Heart left ventricle (tissue), 16 donors: ENCODE data around the gene ZBTB24. TPM values are rescaled to one million over a fixed set of nuclear protein-coding genes. Genes with fewer than 3 reads are reported as not detected.

Experiments used
- ATAC-seq, 4 donors: fragments of 200-7000 bp; cut with Tn5 transposase; one replicate each; pipeline ENCODE4 v1.9.1; 2020 to 2022; ENCODE audit warnings: moderate library complexity in 4 of 4, mild to moderate bottlenecking in 3 of 4, moderate number of reproducible peaks in 1 of 4
- DNase-seq, 5 donors: peaks; one replicate each; pipeline ENCODE4 v3.0.0-alpha.2; 2020
- H3K27ac ChIP-seq, 12 donors: fragments of 200-600 bp; sonication (generic) in 4 of 12; one replicate each; pipeline versions ENCODE4 v1.5.0 to v1.8.0; 2016 to 2022; ENCODE audit warnings: mild to moderate bottlenecking in 2 of 12
- H3K27me3 ChIP-seq, 9 donors: fragments of 200-600 bp; sonication (generic) in 2 of 9; one replicate each; pipeline versions ENCODE4 v1.5.1 to v1.8.0; 2016 to 2022; ENCODE audit warnings: mild to moderate bottlenecking in 3 of 9
- H3K36me3 ChIP-seq, 9 donors: fragments of 200-600 bp; sonication (generic) in 2 of 9; one replicate each; pipeline versions ENCODE4 v1.5.0 to v1.8.0; 2018 to 2022; ENCODE audit warnings: mild to moderate bottlenecking in 2 of 9
- H3K4me1 ChIP-seq, 12 donors: fragments of 200-600 bp; sonication (generic) in 4 of 12; one replicate each; pipeline versions ENCODE4 v1.5.0 to v1.8.0; 2016 to 2022; ENCODE audit warnings: mild to moderate bottlenecking in 3 of 12
- H3K4me3 ChIP-seq, 12 donors: fragments of 200-600 bp; sonication (generic) in 4 of 12; one replicate each; pipeline versions ENCODE4 v1.5.0 to v1.8.0; 2017 to 2022; ENCODE audit warnings: mild to moderate bottlenecking in 9 of 12, moderate library complexity in 4 of 12
- H3K9me3 ChIP-seq, 12 donors: fragments of 200-600 bp; sonication (generic) in 4 of 12; one replicate each; pipeline versions ENCODE4 v1.5.0 to v1.8.0; 2016 to 2022; ENCODE audit warnings: mild to moderate bottlenecking in 1 of 12
- CTCF ChIP-seq, 12 donors: fragments of 200-600 bp; sonication (generic) in 4 of 12; IDR thresholded peaks; one replicate each; pipeline versions ENCODE4 v1.5.0 to v1.8.0; 2018 to 2022; ENCODE audit warnings: antibody characterized with exemption in 12 of 12, mild to moderate bottlenecking in 5 of 12
- POLR2A ChIP-seq, 2 donors: fragments of 450-650 bp; IDR thresholded peaks; one replicate each; pipeline ENCODE4 v1.6.1; 2017; ENCODE audit warnings: antibody characterized with exemption in 2 of 2, mild to moderate bottlenecking in 2 of 2, moderate library complexity in 2 of 2
- WGBS, 4 donors: extraction: QIAGEN DNeasy Blood & Tissue Kit in 2 of 4; methylation state at CpG; one replicate each; pipeline versions ENCODE4 v1.1.5 to v1.1.7; 2013 to 2018; 5-methylcytosine and 5-hydroxymethylcytosine counted together
- intact Hi-C, 10 donors: fragments of 100-400 bp; cut with DNase I; formaldehyde crosslinking; loops; one replicate each; pipeline versions ENCODE4 v1.11.1 to v1.14.2; 2022
- polyA plus RNA-seq, 2 donors: library from polyadenylated mRNA; stranded (reverse); fragments of 200-250 nt; gene quantifications; one replicate each; pipeline ENCODE4 v1.2.3, GENCODE V29; 2013
- total RNA-seq, 9 donors: library from RNA; depleted of rRNA in 2 of 9; stranded (reverse); fragments of >200 nt in 2 of 9; fragmentation: NEBNext Ultra II Directional in 3 of 9; extraction: Animal tissue kit (Norgen Biotek cat#: 25700) in 3 of 9; gene quantifications; one replicate each; pipeline versions ENCODE4 v1.1.0 to v1.2.4, GENCODE V29; 2016 to 2023
- donor health status: ischemic (EF 13 %, LVEDD 7.1; RV severe dilation, severe dysfunction).
- donor health status: healthy with polysubstance abuse.
- donor health status: DM: no; HTN: yes; CAD: no.
- donor health status: DM: no; HTN: no; CAD: no.
- donor health status: ischemic (EF 25% LVEDD 6.9; RV normal size, moderate dysfunction).
- donor health status: ischemic (EF 25% LVEDD 5.7; RV mildly dilated, moderate dysfunction).
- donor health status: healthy.
- donor health status: DM: yes; HTN: yes; CAD: no.
- donor health status: ischemic (EF 35%, LVEDD 5.7; RV mildly dilated, moderate dysfunction).
- donor health status: nonischemic (EF 11% LVEDD 7.7; RV severe dilation, severe dysfunction).
- donor health status: DM: yes; HTN: yes; CAD: no.
- donor health status: PGD.
- donor health status: ischemic (EF 29% LVEDD 5.4; RV normal size, mild dysfunction).
- donor health status: nonischemic (EF 23%, LVEDD 6.1; RV moderate dilation, normal function).

Gene ZBTB24
- total and polyA plus RNA-seq, 11 donors, result 1.9 to 4.8 (median 2.9) TPM

DNA sequence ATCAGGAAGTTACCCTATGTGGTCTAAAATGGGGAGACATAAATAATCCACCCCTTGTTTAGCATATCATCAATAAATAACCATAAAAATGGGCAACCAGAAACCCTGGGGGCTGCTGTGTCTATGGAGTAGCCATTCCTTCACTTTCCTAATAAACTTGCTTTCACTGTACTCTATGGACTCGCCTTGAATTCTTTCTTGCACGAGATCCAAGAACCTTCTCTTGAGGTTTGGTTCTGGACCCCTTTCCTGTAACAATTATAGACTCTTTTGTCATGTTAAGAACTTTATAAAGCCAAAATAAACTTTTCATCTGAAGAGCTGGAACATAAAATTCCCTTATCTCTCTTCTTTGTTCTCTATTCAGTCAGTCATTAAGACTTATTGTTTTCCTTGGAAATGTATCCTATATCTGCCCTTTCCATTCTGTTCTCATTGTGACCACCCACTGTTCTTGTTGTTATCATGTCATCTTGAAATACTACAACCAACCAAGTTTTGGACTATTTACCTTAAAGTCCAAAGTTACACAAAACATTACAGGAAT, 29.3 kb upstream of the ZBTB24 start:
- ATAC-seq, result no peak
- Histone ChIP-seq H3K36me3 (no peaks in the 10 kb centered on the region), H3K27me3 (no peaks in the 10 kb centered on the region), H3K4me1 (peaks cover 0 to 16% (median 5%) of the 10 kb centered on the region in 12 donors), H3K27ac (peak overlapping the region in 1 of 12 donors; percentile 48), H3K4me3 (no peak overlapping the region), H3K9me3 (no peaks in the 10 kb centered on the region)
- TF ChIP-seq CTCF (IDR thresholded peaks at IDR 0.05) (no peak), POLR2A (IDR thresholded peaks at IDR 0.05) (no peak)
- intact Hi-C loops, result no loop called here
- WGBS, 4 donors, result 49 to 61% (median 58%) methylated on average over 2 of the region's 2 CpGs
- DNase-seq, result no peak

DNA sequence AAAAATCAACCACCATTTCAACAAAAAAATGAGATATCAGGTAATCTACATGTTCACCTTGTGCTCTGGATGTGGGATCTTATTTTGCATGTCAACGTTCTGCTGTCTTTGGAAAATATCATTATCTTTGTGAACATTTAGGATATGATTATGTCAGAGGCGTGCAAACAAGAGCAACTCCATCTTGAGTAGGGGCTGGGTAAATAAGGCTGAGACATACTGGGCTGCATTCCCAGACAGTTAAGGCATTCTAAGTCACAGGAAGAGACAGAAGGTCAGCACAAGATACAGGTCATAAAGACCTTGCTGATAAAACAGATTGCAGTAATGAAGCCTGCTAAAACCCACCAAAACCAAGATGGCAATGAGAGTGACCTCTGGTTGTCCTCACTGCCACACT, 28.8 kb upstream of the ZBTB24 start:
- no peak for ATAC-seq
- 67 to 70% (median 68%) methylated on average over 2 of the region's 2 CpGs for WGBS, 4 donors

GRCh38 chr6:109510358-109510757, 27.3 kb upstream of the ZBTB24 start:
- no peaks in the 10 kb centered on the region for H3K36me3 ChIP-seq
- no peak overlapping the region for H3K4me3 ChIP-seq
- H3K9me3 ChIP-seq, result no peaks in the 10 kb centered on the region
- 53 to 64% (median 57%) methylated on average over 1 of the region's 1 CpG for WGBS, 4 donors
- H3K4me1 ChIP-seq, result peaks cover 0 to 16% (median 2%) of the 10 kb centered on the region in 12 donors
- DNase-seq (no peak), ATAC-seq (no peak)
- intact Hi-C loops, result no loop called here
- TF ChIP-seq CTCF (IDR thresholded peaks at IDR 0.05) (no peak), POLR2A (IDR thresholded peaks at IDR 0.05) (no peak)
- no peaks in the 10 kb centered on the region for H3K27me3 ChIP-seq
- H3K27ac ChIP-seq, result no peak overlapping the region

More for the DNA sequence above, 28.8 kb upstream of the ZBTB24 start:
- Histone ChIP-seq H3K27ac (peak overlapping the region in 1 of 12 donors; percentile 48), H3K4me3 (no peak overlapping the region), H3K4me1 (peaks cover 0 to 16% (median 5%) of the 10 kb centered on the region in 12 donors), H3K27me3 (no peaks in the 10 kb centered on the region), H3K9me3 (no peaks in the 10 kb centered on the region), H3K36me3 (no peaks in the 10 kb centered on the region)
- intact Hi-C loops, result no loop called here
- DNase-seq, result no peak
- no peak for TF ChIP-seq CTCF (IDR thresholded peaks at IDR 0.05)
- no peak for TF ChIP-seq POLR2A (IDR thresholded peaks at IDR 0.05)

DNA sequence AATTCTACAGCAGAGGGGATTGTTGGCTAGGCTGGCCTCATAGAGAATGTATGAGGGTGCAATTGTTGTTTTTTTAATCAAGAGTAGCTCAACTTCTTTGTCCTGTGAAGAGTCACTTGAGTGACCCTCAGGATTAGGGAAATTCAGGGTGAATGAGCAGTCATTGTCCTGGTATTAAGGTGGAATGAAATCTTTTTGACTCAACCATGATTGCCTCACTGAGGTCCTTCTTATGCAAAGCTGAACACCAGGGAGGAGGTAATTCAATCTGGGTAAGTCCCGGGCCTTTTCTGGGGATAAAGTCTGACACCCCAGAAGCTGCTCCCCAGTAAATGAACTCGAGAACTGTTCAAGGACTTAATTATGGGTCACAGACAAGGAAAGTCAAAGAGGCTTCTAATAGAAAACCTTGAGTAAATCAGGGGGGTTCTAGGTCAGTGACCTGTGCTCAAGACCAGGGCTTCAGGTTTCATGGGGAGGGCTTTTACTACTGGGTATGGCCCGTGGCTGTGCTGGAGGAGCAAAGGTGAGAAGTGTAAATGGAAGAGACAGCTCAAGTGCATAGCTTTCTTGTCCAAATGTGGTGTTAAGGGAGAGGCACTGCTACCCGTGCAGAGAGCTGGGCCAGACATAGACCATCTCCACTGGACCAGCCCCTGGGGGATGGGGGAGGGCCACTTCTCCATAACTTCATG, 25.3 kb upstream of the ZBTB24 start:
- DNase-seq (no peak), ATAC-seq (no peak)
- peaks cover 0 to 11% (median under 1%) of the 10 kb centered on the region in 12 donors for H3K4me1 ChIP-seq
- intact Hi-C loops, result no loop called here
- H3K4me3 ChIP-seq, result no peak overlapping the region
- no peak for TF ChIP-seq POLR2A (IDR thresholded peaks at IDR 0.05)
- no peak for TF ChIP-seq CTCF (IDR thresholded peaks at IDR 0.05)
- WGBS, 4 donors, result 71 to 86% (median 80%) methylated on average over 4 of the region's 4 CpGs
- no peaks in the 10 kb centered on the region for H3K27me3 ChIP-seq
- H3K36me3 ChIP-seq, result no peaks in the 10 kb centered on the region
- H3K9me3 ChIP-seq, result no peaks in the 10 kb centered on the region
- H3K27ac ChIP-seq, result no peak overlapping the region
